ENCODE measurements around the gene PEAK3. TPM values are rescaled to one million over a fixed set of nuclear protein-coding genes. Genes with fewer than 3 reads are reported as not detected.

Gene PEAK3
- total RNA-seq, 1 donor from 2014 or later, result not detected

DNA sequence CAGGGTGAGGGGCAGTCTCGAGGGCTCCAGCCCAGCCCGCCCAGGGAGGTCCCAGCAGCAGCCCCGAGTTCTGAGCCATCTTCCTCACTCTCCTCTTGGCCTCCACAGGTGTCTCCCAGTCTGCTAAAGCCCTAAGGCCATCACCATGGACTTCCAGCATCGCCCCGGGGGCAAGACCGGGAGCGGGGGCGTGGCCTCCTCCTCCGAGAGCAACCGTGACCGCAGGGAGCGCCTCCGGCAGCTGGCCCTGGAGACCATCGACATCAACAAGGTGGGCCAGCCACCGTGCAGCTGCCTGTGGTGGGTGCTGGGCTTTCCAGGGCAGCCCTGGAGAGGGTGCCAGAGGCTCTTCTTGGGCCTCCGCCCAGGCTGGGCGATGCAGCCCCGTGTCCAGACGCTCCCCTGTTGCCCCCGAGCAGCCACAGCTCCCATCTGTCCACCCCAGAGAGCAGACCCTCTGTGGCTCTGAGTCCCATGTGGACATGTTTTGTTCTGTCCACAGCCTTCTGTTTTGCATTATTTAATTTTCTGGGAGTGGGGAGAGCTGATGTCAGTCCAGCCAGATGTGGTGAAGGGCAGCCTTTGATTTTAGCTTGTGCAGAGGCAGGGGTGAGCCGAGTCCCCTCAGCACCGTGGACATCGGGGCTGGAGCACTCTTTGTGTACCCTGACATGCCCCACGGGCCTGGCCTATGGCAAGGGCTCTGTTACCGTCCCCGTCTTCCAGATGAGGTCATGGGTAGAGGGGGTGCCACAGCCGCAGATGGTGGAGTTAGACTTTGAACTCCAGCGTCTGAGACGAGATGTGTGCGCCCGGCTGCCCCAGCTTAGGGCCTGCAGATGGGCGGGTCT is 38.5 kb downstream of the PEAK3 start:
- Mint-ChIP-seq H3K27ac (ENCODE audit: unreplicated experiment) (peak overlapping the region; percentile 77), H3K4me1 (ENCODE audit: low read depth, unreplicated experiment) (peaks cover 20% of the 10 kb centered on the region), H3K9me3 (ENCODE audit: unreplicated experiment) (peaks cover 9% of the 10 kb centered on the region), H3K36me3 (ENCODE audit: unreplicated experiment) (no peaks in the 10 kb centered on the region), H3K4me3 (ENCODE audit: unreplicated experiment) (no peak overlapping the region), H3K27me3 (ENCODE audit: unreplicated experiment) (peaks cover 9% of the 10 kb centered on the region)
- TF ChIP-seq CTCF (IDR thresholded peaks at IDR 0.05; ENCODE audit: partially characterized antibody, unreplicated experiment), result no peak
- DNase-seq, result peak; percentile 46

DNA sequence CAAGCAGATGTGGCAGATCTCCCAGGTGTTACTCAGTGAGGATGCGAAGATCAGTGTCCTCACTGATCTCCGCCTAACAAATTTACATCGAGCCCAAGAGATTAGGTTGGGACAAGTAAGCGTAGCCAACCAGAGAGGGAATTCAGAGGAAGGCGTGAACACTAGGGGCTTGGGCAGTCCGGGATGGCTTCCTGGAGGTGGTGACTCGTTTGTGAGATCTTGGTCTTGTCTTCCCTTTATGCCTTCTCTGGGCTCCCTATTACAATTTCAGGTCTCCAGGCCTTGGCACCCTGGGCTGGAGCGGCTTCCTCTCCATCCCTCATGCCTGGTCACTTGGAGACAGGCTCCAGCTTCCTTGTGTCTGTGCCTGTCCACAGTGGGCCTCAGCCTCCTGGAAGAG is 39.2 kb downstream of the PEAK3 start:
- no peak for TF ChIP-seq CTCF (IDR thresholded peaks at IDR 0.05; ENCODE audit: partially characterized antibody, unreplicated experiment)
- Mint-ChIP-seq H3K9me3 (ENCODE audit: unreplicated experiment) (peaks cover 11% of the 10 kb centered on the region), H3K27ac (ENCODE audit: unreplicated experiment) (peak overlapping the region; percentile 85), H3K4me1 (ENCODE audit: low read depth, unreplicated experiment) (peaks cover 23% of the 10 kb centered on the region), H3K4me3 (ENCODE audit: unreplicated experiment) (peak overlapping the region; percentile 76), H3K36me3 (ENCODE audit: unreplicated experiment) (no peaks in the 10 kb centered on the region), H3K27me3 (ENCODE audit: unreplicated experiment) (peaks cover 9% of the 10 kb centered on the region)
- DNase-seq, result no peak

DNA sequence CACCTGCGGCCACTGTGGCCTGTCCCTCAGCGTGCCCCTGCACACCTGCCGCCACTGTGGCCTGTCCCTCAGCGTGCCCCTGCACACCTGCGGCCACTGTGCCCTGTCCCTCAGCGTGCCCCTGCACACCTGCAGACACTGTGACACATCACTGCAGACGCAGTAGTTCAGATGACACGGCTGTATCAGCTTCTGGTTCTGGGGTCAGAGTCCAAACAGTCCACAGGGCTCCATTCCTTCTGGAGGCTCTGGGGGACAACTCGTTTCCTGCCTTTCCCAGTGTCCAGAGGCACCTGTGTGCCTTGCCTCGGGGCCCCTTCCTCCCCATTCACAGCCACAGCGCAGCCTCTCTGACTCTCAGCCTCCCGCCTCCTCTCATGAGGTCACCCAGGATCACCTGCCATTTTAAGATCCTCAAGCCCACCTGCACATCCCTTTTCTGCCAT is 39.9 kb downstream of the PEAK3 start:
- H3K9me3 Mint-ChIP-seq (ENCODE audit: unreplicated experiment), result peaks cover 15% of the 10 kb centered on the region
- H3K4me1 Mint-ChIP-seq (ENCODE audit: low read depth, unreplicated experiment), result peaks cover 27% of the 10 kb centered on the region
- H3K36me3 Mint-ChIP-seq (ENCODE audit: unreplicated experiment), result no peaks in the 10 kb centered on the region
- peaks cover 9% of the 10 kb centered on the region for H3K27me3 Mint-ChIP-seq (ENCODE audit: unreplicated experiment)
- TF ChIP-seq CTCF (IDR thresholded peaks at IDR 0.05; ENCODE audit: partially characterized antibody, unreplicated experiment), result no peak
- DNase-seq, result no peak
- H3K4me3 Mint-ChIP-seq (ENCODE audit: unreplicated experiment), result no peak overlapping the region
- peak overlapping the region; percentile 85 for H3K27ac Mint-ChIP-seq (ENCODE audit: unreplicated experiment)

DNA sequence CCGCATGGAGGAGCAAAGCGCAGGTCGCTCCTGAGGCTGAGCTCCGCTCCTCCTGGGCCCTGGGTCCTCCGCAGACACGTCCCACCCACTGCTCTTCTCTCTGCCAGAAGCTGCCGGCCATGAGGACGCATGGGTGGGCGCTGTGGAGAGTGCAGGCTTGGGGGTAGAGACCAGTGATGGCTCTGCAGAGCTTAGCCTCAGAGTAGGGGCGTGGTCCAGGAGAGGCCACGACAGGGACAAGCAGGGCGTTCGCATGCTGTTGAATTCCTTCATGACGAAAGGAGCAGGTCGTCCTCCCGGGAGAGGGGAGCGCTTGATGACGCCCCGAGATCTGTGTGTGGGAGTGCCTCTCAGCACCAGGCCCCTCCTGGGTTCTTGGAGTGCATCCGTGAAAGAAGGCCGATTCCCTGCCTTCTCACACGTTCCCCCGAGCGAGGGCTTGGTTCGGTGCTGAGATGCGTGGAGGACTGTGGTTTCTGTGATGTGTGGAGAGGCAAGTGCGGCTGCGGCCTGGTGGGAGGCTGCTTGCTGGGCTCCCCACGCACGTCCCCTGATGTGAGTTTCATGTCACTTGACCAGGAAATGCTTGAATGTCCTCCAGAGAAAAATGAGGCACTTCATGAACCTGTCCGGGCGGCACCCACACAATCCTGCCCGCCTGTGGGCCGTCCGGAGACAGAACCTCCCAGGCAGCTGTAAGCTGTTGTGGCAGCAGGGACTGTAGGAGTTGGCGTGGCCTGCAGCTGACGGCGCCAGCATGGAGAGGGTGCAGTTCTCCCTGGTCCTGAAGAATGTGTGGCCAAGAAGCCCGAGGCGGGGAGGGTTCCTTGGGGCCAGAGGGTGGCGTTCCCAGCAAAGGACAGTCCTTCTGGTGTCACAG is 40.9 kb downstream of the PEAK3 start:
- no peak for TF ChIP-seq CTCF (IDR thresholded peaks at IDR 0.05; ENCODE audit: partially characterized antibody, unreplicated experiment)
- no peak for DNase-seq
- Mint-ChIP-seq H3K4me3 (ENCODE audit: unreplicated experiment) (peak overlapping the region; percentile 91), H3K9me3 (ENCODE audit: unreplicated experiment) (peaks cover 20% of the 10 kb centered on the region), H3K27me3 (ENCODE audit: unreplicated experiment) (peaks cover 15% of the 10 kb centered on the region), H3K27ac (ENCODE audit: unreplicated experiment) (peak overlapping the region; percentile 84), H3K4me1 (ENCODE audit: low read depth, unreplicated experiment) (peaks cover 27% of the 10 kb centered on the region), H3K36me3 (ENCODE audit: unreplicated experiment) (no peaks in the 10 kb centered on the region)
